Loucy (cell line): ENCODE results near the gene GIMAP6.
"Not testable (repeated sequence)": the region's sequence is repeated elsewhere in the genome, so short reads cannot be mapped to it uniquely, and the experiment has no call there.

Experiments used
- EZH2phosphoT487 ChIP-seq: fragments of 200-600 bp; IDR thresholded peaks from 2 replicates; pipeline ENCODE4 v1.6.1; 2018; ENCODE audit warnings: antibody characterized with exemption, mild to moderate bottlenecking, moderate library complexity, borderline replicate concordance
- TF ChIP-seq, protein P1 (sequence below): fragments of 200-600 bp; sonication (generic); conservative IDR thresholded peaks from 2 replicates; pipeline ENCODE4 v1.5.1; 2014; ENCODE audit warnings: mild to moderate bottlenecking, antibody characterized with exemption, low read length

DNA sequence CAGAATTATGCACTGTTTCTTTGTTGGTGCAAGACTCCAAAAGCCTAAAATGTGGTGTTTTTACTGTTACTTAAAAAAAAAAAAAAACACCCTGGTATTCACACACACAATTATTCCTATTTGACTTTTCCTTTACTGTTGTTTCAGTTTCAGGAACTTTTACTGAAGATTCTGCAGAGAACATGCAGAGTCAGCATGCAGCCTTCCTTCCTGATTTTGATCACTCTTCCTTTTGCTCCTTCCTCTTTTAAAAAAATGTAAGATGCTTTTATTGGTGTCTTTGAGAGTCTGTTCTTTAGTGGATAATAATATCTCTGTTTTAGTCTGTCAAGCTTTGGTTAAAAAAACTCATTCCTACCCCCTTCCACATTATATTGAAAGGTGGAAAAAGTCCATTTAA, 44.1 kb upstream of the GIMAP6 start:
- TF ChIP-seq, protein P1, sequence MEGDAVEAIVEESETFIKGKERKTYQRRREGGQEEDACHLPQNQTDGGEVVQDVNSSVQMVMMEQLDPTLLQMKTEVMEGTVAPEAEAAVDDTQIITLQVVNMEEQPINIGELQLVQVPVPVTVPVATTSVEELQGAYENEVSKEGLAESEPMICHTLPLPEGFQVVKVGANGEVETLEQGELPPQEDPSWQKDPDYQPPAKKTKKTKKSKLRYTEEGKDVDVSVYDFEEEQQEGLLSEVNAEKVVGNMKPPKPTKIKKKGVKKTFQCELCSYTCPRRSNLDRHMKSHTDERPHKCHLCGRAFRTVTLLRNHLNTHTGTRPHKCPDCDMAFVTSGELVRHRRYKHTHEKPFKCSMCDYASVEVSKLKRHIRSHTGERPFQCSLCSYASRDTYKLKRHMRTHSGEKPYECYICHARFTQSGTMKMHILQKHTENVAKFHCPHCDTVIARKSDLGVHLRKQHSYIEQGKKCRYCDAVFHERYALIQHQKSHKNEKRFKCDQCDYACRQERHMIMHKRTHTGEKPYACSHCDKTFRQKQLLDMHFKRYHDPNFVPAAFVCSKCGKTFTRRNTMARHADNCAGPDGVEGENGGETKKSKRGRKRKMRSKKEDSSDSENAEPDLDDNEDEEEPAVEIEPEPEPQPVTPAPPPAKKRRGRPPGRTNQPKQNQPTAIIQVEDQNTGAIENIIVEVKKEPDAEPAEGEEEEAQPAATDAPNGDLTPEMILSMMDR = not testable (repeated sequence)
- TF ChIP-seq EZH2phosphoT487 = not testable (repeated sequence)
